K562 (cell line): Measurements from ENCODE around the gene EVI5. TPM values are rescaled to one million over a fixed set of nuclear protein-coding genes. Genes with fewer than 3 reads are reported as not detected.

Experiments used
- ATAC-seq: fragments of 200-7000 bp; cut with Tn5 transposase; 3 replicates; pipeline ENCODE4 v1.9.1; 2020; ENCODE audit warnings: moderate library complexity
- BruUV-seq: library from RNA; stranded (reverse); fragments of 400-500 nt; replicated peaks from 2 replicates; lab custom pipeline; 2021; lab: Mats Ljungman, UMichigan
- CTCF ChIA-PET: fragments of 300-600 bp; formaldehyde crosslinking; extraction: SDS; loops from one replicate; lab custom pipeline; 2021; ENCODE audit warnings: low intra/inter-chr PET ratio; lab: Yijun Ruan, JAX
- POLR2A ChIA-PET: fragments of 300-600, 350-650 bp; sonication (Branson Sonifier 250); formaldehyde crosslinking; extraction: SDS; loops from one replicate; lab custom pipeline; 2021; ENCODE audit warnings: antibody characterized with exemption, inconsistent platforms; lab: Yijun Ruan, JAX
- DNase-seq, 4 experiments: peaks; one replicate each; pipeline versions ENCODE4 v3.0.0 to v3.0.0-alpha.2; 2011 to 2018; ENCODE audit warnings: low spot score in 3 of 4, mixed read lengths in 3 of 4; ENCODE audit errors: extremely low read depth in 1 of 4
- FAIRE-seq: peaks from 2 replicates; lab custom pipeline; 2011; peaks lifted over from hg19 to GRCh38; lab: Jason Lieb, UNC
- H2AFZ ChIP-seq: 2 replicates; pipeline ENCODE4 v1.6.0; 2011; ENCODE audit warnings: low read depth, low read length, control low read depth, inconsistent platforms
- H3K27ac ChIP-seq: fragments of 200-600 bp; 3 replicates; pipeline ENCODE4 v1.8.0; 2011; ENCODE audit warnings: low read depth, mild to moderate bottlenecking, control low read depth, inconsistent platforms, low read length, moderate library complexity, mixed read lengths; ENCODE audit errors: extremely low read depth
- H3K27me3 ChIP-seq, 2 experiments: fragments of 300-600 bp in 1 of 2; 2 replicates in 1 of 2; 3 replicates in 1 of 2; pipeline versions ENCODE4 v1.6.0 to v1.8.0; 2011; ENCODE audit warnings: inconsistent platforms in 2 of 2, low read length in 2 of 2, mild to moderate bottlenecking in 1 of 2, mixed read lengths in 1 of 2, moderate library complexity in 1 of 2; ENCODE audit not compliant: control insufficient read depth in 2 of 2, insufficient read depth in 2 of 2
- H3K36me3 ChIP-seq: fragments of 300-600 bp; 3 replicates; pipeline ENCODE4 v1.8.0; 2011; ENCODE audit warnings: mild to moderate bottlenecking, low read length, inconsistent platforms; ENCODE audit not compliant: control insufficient read depth, insufficient read depth
- H3K4me1 ChIP-seq, 2 experiments: fragments of 200-600 bp in 1 of 2; replicated peaks in 1 of 2; 2 replicates in 1 of 2; 3 replicates in 1 of 2; pipeline versions ENCODE4 v1.5.1 to v1.8.0; 2011; ENCODE audit warnings: inconsistent platforms in 2 of 2, low read length in 2 of 2, mild to moderate bottlenecking in 1 of 2, mixed read lengths in 1 of 2, moderate library complexity in 1 of 2; ENCODE audit not compliant: control insufficient read depth in 2 of 2, insufficient read depth in 2 of 2
- H3K4me2 ChIP-seq: 2 replicates; pipeline ENCODE4 v1.6.1; 2011; ENCODE audit warnings: low read length, control low read depth, inconsistent platforms, mixed read lengths; ENCODE audit not compliant: insufficient read depth
- H3K4me3 ChIP-seq: fragments of 200-600 bp; sonication (generic), shearing (Covaris generic); 2 replicates; pipeline ENCODE4 v1.5.1; 2016; ENCODE audit warnings: control low read depth, inconsistent platforms
- H3K79me2 ChIP-seq: fragments of 200-600 bp; 3 replicates; pipeline ENCODE4 v1.8.0; 2011; ENCODE audit warnings: low read length, inconsistent platforms; ENCODE audit not compliant: control insufficient read depth, insufficient read depth
- H3K9ac ChIP-seq, 2 experiments: 2 replicates each; pipeline versions ENCODE4 v1.6.0 to v1.6.1; 2011; ENCODE audit warnings: low read depth in 2 of 2, low read length in 2 of 2, control low read depth in 1 of 2, inconsistent platforms in 1 of 2, mild to moderate bottlenecking in 1 of 2, mixed read lengths in 1 of 2; ENCODE audit not compliant: insufficient read depth in 1 of 2
- H3K9me1 ChIP-seq: one replicate; pipeline ENCODE4 v1.6.0; 2011; ENCODE audit warnings: inconsistent platforms, mild to moderate bottlenecking, low read length, moderate library complexity; ENCODE audit not compliant: control insufficient read depth, insufficient read depth
- H3K9me3 ChIP-seq: replicated peaks from 2 replicates; pipeline ENCODE4 v1.5.1; 2011; ENCODE audit warnings: low read depth, low read length, inconsistent platforms; ENCODE audit not compliant: control insufficient read depth, insufficient read depth
- H4K20me1 ChIP-seq: replicated peaks from 2 replicates; pipeline ENCODE4 v1.6.1; 2011; ENCODE audit warnings: low read length, inconsistent platforms, mixed read lengths; ENCODE audit not compliant: control insufficient read depth, insufficient read depth
- HDAC3 ChIP-seq: fragments of 450-650 bp; IDR thresholded peaks from 2 replicates; pipeline ENCODE4 v1.6.1; 2018; ENCODE audit warnings: borderline replicate concordance, mild to moderate bottlenecking, moderate library complexity; ENCODE audit not compliant: partially characterized antibody
- NCOA1 ChIP-seq: fragments of 450-650 bp; IDR thresholded peaks from 2 replicates; pipeline ENCODE4 v1.6.1; 2016; ENCODE audit warnings: low read depth
- NKRF ChIP-seq: fragments of 450-650 bp; IDR thresholded peaks from 2 replicates; pipeline ENCODE4 v1.6.1; 2016; ENCODE audit warnings: borderline replicate concordance
- TCF3 ChIP-seq: sonication (generic); formaldehyde crosslinking; IDR thresholded peaks from 2 replicates; pipeline ENCODE4 v1.4.0; 2020; ENCODE audit warnings: mild to moderate bottlenecking, missing genetic modification reagents
- ZNF384 ChIP-seq: IDR thresholded peaks from 2 replicates; pipeline ENCODE4 v1.6.1; 2012; ENCODE audit warnings: low read depth, low read length, improper control_type of control experiment
- ZNF780A ChIP-seq: fragments of 250-450 bp; sonication (Bioruptor Pico); IDR thresholded peaks from 2 replicates; pipeline ENCODE4 v1.5.0; 2021; ENCODE audit warnings: mild to moderate bottlenecking
- WGBS: fragments of 100-300 bp; shearing (Covaris generic); methylation state at CpG from one replicate; pipeline ENCODE4 v1.1.6; 2016; ENCODE audit warnings: low coverage, mixed read lengths; ENCODE audit not compliant: insufficient coverage; ENCODE audit errors: missing lambda C conversion rate; 5-methylcytosine and 5-hydroxymethylcytosine counted together
- in situ Hi-C: fragments of 300-500 bp; cut with MboI; formaldehyde crosslinking; loops from 4 replicates; pipeline ENCODE4 v1.15.0; 2018; ENCODE audit warnings: inconsistent platforms, mixed read lengths
- intact Hi-C: fragments of 100-400 bp; cut with micrococcal nuclease; formaldehyde crosslinking; loops from 2 replicates; pipeline ENCODE4 v1.14.2; 2022
- polyA plus RNA-seq, 8 experiments: library from polyadenylated mRNA; depleted of rRNA in 4 of 8; stranded (reverse) in 5 of 8; unstranded in 3 of 8; fragments of >200 nt; fragmentation: Nextera tagmentation in 2 of 8; fragmentation: Illumina TruSeq in 1 of 8; extraction: Ambion mirVana in 2 of 8; extraction: Trizol in 1 of 8; gene quantifications; 2 replicates each; pipeline versions ENCODE4 v1.2.1 to v1.2.3, GENCODE V29; 2011 to 2014; ENCODE audit warnings: inconsistent platforms in 1 of 8, missing spikeins in 1 of 8
- total RNA-seq, 7 experiments: library from RNA; depleted of rRNA in 6 of 7; stranded (reverse); fragments of >200 nt in 6 of 7; fragmentation: Illumina TruSeq in 2 of 7; extraction: Trizol in 2 of 7; gene quantifications; 2 replicates each; pipeline versions ENCODE4 v1.2.1 to v1.2.3, GENCODE V29; 2011 to 2021; ENCODE audit warnings: low replicate concordance in 1 of 7

Gene EVI5
- total and polyA plus RNA-seq, 9 of the 15 experiments (the other 6 are each of a cell fraction or from before 2014, with no cell fraction given): 1.7 to 50.1 (median 13.7) TPM

- intact Hi-C loops: no loop called here
- Histone ChIP-seq H3K9me1 (no peaks in the 10 kb centered on the region), H3K4me2 (no peak overlapping the region), H3K9me3 (no peaks in the 10 kb centered on the region), H3K36me3 (no peaks in the 10 kb centered on the region), H2AFZ (no peak overlapping the region), H3K79me2 (no peaks in the 10 kb centered on the region), H4K20me1 (no peaks in the 10 kb centered on the region), H3K27ac (no peak overlapping the region), H3K9ac (no peak overlapping the region), H3K27me3 (no peaks in the 10 kb centered on the region), H3K4me3 (no peak overlapping the region), H3K4me1 (peaks cover 0 to 2% of the 10 kb centered on the region in 2 experiments; a peak in 1 of 5 replicates)
- in situ Hi-C loops: no loop called here
- no peak for FAIRE-seq
- WGBS: 62% methylated on average over 1 of the region's 1 CpG
- CTCF ChIA-PET: no interaction called here
- no peak for TF ChIP-seq ZNF780A
- DNase-seq: no peak
- POLR2A ChIA-PET: interaction anchor here (0.6 to 1.3 kb wide), 3 partner anchors 8 to 504 kb away, joined by 3 to 4 read pairs (median 3); no protein-coding TSS in a partner anchor
- no TSS peak for BruUV-seq
- 0 out of 3 replicates have a peak, but pooled peaks have one; percentile 38 for ATAC-seq
Observed at GRCh38 chr1:92466683-92467352, 318.1 kb downstream of the EVI5 start.

- no peaks in the 10 kb centered on the region for H3K27me3 ChIP-seq
- POLR2A ChIA-PET: interaction anchor here (1.1 to 1.3 kb wide), 2 partner anchors 10 to 11 kb away, joined by 3 to 4 read pairs; no protein-coding TSS in a partner anchor
- no peak overlapping the region for H3K9ac ChIP-seq
- FAIRE-seq (no peak), ATAC-seq (no peak), DNase-seq (no peak)
- peaks cover 0 to 15% of the 10 kb centered on the region in 2 experiments; a peak in 3 of 5 replicates for H3K4me1 ChIP-seq
- no peak overlapping the region for H3K27ac ChIP-seq
- no peaks in the 10 kb centered on the region for H3K79me2 ChIP-seq
- BruUV-seq: no TSS peak
- no peaks in the 10 kb centered on the region for H4K20me1 ChIP-seq
- no peak for TF ChIP-seq HDAC3
- TF ChIP-seq NCOA1: no peak
- TF ChIP-seq ZNF384: peak; percentile 56
- no peak for TF ChIP-seq TCF3 (CRISPR knock-in tag)
- TF ChIP-seq NKRF: no peak
- H2AFZ ChIP-seq: no peak overlapping the region
- 50% methylated on average over 1 of the region's 1 CpG for WGBS
- CTCF ChIA-PET: no interaction called here
- no peak overlapping the region for H3K4me2 ChIP-seq
- no peaks in the 10 kb centered on the region for H3K9me3 ChIP-seq
- no peaks in the 10 kb centered on the region for H3K36me3 ChIP-seq
- in situ Hi-C loops (no loop called here), intact Hi-C loops (no loop called here)
- H3K4me3 ChIP-seq: no peak overlapping the region
- H3K9me1 ChIP-seq: no peaks in the 10 kb centered on the region
Observed at GRCh38 chr1:92465256-92465647, 319.7 kb downstream of the EVI5 start.
